HUES48 (cell line): ENCODE measurements around the gene GFOD2.

Experiments used
- H3K27ac ChIP-seq: one replicate; pipeline ENCODE4 v1.7.0; 2013; ENCODE audit warnings: low read depth, low read length, inconsistent platforms
- H3K27me3 ChIP-seq: 2 replicates; pipeline ENCODE4 v1.6.1; 2013; ENCODE audit warnings: mild to moderate bottlenecking, low read length; ENCODE audit not compliant: control insufficient read depth, insufficient read depth
- H3K36me3 ChIP-seq: 2 replicates; pipeline ENCODE4 v1.6.1; 2013; ENCODE audit warnings: low read length; ENCODE audit not compliant: control insufficient read depth, insufficient read depth
- H3K4me1 ChIP-seq: 2 replicates; pipeline ENCODE4 v1.6.1; 2013; ENCODE audit warnings: mild to moderate bottlenecking, low read length; ENCODE audit not compliant: control insufficient read depth, insufficient read depth
- H3K4me3 ChIP-seq: 2 replicates; pipeline ENCODE4 v1.5.1; 2013; ENCODE audit warnings: mild to moderate bottlenecking, low read depth, low read length
- H3K9ac ChIP-seq: 2 replicates; pipeline ENCODE4 v1.6.1; 2013; ENCODE audit warnings: mild to moderate bottlenecking, low read depth, low read length, moderate library complexity
- H3K9me3 ChIP-seq: 2 replicates; pipeline ENCODE4 v1.6.1; 2013; ENCODE audit warnings: low read length; ENCODE audit not compliant: control insufficient read depth, insufficient read depth

Gene GFOD2

DNA sequence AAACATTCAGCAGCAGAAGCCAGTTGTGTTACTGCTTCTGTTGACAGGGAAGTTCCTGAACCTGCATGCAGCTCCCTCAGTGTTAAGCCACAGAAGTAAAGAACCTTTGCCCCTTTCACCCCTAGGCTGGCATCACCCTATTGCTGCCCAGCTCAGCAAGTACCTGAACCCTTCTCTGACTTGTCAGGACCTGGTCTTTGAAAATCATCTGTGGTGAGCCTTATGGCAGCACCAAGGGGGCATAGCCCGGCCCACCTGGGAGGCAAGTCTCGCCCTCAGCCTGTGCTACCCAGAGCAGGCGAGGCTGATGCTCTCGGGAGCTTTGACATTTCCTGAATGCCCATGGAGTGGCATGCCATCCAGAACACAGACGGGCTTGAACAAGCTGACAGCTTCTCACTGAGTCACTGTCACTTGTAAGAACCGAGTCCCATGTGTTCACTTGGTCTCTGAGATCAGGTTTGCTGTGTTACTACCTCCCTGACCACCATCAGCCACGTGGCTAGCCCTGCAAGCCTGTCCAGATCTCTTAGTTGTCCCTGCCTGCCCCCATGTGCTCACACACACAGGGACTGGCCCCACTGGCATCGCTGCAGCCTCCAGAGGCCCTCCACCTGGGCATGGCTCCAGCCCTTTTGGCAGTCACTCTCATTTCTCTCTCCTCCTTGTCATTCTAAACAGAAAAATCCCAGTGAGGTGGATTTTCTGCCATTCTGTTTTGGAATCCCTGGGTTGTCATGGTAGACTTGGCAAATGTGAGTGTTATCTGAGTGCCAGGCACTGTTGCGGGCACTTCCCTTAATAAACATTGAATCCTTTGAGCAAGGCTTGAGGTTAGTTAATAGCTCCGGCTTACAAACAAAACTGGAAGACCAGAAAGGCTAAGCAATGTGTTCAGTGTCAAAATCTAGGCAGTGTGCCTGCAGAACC lies 77.1 kb downstream of the GFOD2 start:
- peaks cover 26% of the 10 kb centered on the region for H3K36me3 ChIP-seq
- peaks cover 3% of the 10 kb centered on the region; the same call in 1 of the 2 replicates for H3K4me1 ChIP-seq
- no peak overlapping the region for H3K9ac ChIP-seq
- H3K27ac ChIP-seq, result no peak overlapping the region
- no peak overlapping the region for H3K4me3 ChIP-seq
- H3K9me3 ChIP-seq, result no peaks in the 10 kb centered on the region
- H3K27me3 ChIP-seq, result no peaks in the 10 kb centered on the region; the same call in 1 of the 2 replicates

DNA sequence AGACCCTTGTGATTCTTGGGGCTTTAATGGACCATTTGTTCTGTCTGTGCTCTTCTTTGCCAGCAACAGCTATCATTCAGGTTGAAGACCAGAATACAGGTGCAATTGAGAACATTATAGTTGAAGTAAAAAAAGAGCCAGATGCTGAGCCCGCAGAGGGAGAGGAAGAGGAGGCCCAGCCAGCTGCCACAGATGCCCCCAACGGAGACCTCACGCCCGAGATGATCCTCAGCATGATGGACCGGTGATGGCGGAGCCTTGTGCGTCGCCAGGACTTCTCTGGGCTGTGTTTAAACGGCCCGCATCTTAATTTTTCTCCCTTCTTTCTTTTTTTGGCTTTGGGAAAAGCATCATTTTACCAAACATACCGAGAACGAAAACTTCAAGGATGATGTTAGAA lies 81.5 kb downstream of the GFOD2 start:
- Histone ChIP-seq H3K4me1 (no peaks in the 10 kb centered on the region), H3K9ac (no peak overlapping the region), H3K9me3 (no peaks in the 10 kb centered on the region), H3K36me3 (peaks cover 54% of the 10 kb centered on the region), H3K27me3 (no peaks in the 10 kb centered on the region), H3K27ac (no peak overlapping the region), H3K4me3 (no peak overlapping the region)

DNA sequence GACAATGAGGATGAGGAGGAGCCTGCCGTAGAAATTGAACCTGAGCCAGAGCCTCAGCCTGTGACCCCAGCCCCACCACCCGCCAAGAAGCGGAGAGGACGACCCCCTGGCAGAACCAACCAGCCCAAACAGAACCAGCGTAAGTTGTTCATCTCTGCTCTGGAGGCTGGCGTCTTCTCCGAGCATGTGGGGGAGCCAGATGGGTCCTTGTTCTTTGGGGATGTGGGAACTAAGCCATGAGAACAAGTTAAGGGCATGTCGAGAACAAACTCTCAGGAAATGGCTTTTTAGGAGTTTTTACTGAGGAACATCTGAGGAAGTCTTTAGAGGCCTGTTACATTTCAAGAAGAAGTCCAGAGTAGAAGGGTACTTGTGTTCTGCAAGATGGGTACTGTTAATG lies 82.4 kb downstream of the GFOD2 start:
- Histone ChIP-seq H3K9ac (no peak overlapping the region), H3K4me1 (no peaks in the 10 kb centered on the region), H3K9me3 (no peaks in the 10 kb centered on the region), H3K27me3 (no peaks in the 10 kb centered on the region), H3K4me3 (no peak overlapping the region), H3K36me3 (peaks cover 63% of the 10 kb centered on the region), H3K27ac (no peak overlapping the region)

DNA sequence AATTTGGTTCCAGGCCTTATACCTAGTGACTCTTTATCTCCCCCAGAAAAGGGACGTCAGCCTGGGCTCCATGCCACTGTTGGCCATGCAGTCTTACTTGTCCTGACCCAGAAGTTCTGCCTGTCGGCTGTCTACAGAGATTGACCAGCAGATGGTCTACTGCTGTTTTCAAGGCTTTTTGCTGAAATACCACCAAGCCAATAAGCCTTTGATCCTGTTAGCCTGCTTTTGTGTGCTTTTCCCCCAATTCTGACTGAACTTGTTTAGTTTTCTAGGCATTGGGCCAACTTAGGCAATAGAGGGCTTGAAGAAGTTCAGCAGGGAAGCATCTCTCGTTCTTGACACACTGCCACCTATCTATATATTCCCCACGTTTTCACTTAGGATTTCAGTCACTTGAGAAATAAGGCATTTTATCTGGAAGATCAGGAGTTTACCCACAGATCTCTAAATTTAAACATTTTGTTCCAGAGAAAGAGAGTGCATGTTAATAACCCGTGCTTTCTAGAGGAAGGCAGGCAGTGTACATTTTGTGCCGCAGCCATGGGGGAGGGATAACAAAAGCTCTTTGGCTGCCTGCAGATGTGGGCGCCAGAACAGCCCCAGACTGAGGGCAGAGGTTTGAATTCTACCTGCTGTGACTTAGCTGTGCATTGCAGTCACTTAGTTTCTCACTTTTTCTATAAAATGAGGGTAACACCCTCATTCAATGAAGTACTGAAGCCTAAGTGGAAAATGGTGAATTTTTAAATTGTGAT lies 86.5 kb downstream of the GFOD2 start:
- Histone ChIP-seq H3K27me3 (no peaks in the 10 kb centered on the region), H3K4me3 (no peak overlapping the region), H3K36me3 (peaks cover 76% of the 10 kb centered on the region), H3K9ac (no peak overlapping the region), H3K27ac (no peak overlapping the region), H3K4me1 (no peaks in the 10 kb centered on the region), H3K9me3 (no peaks in the 10 kb centered on the region)

DNA sequence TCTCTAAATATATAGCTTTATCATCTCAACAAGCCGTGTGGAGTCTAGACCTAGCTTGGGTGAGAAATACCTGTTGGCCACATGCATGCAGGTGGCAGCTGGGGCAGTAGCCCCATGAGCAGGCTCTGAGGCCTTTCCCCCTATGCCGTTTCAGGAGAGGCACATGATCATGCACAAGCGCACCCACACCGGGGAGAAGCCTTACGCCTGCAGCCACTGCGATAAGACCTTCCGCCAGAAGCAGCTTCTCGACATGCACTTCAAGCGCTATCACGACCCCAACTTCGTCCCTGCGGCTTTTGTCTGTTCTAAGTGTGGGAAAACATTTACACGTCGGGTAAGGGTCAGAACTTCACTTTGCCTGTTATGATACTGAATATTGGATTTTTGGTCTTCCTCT lies 90.9 kb downstream of the GFOD2 start:
- Histone ChIP-seq H3K4me1 (no peaks in the 10 kb centered on the region), H3K9ac (no peak overlapping the region), H3K4me3 (no peak overlapping the region), H3K27me3 (no peaks in the 10 kb centered on the region), H3K9me3 (no peaks in the 10 kb centered on the region), H3K27ac (no peak overlapping the region), H3K36me3 (peaks cover 81% of the 10 kb centered on the region)
